ENCODE data around the gene IGF2BP2.

IGF2BP2 gene

DNA sequence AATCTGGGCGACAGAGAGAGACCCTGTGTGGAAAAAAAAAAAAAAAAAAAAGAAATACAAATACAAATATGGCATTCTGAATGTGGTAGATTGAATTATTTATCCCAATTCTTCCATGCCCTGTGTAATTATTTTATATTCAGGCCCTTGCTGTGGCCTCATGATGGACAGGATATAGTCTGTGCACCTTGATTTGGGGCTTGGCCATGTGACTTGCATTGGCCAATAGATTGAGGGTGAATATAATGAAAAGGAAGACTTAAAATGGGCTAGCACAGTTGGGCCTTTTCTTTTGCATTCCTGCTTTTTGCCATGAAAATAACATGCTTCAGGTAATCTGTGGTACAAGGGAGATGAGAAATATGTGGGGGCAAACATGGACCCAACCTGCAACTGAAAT is 27.1 kb upstream of the IGF2BP2 start:
- no peak overlapping the region for H3K27ac ChIP-seq
- TF ChIP-seq, protein P1, sequence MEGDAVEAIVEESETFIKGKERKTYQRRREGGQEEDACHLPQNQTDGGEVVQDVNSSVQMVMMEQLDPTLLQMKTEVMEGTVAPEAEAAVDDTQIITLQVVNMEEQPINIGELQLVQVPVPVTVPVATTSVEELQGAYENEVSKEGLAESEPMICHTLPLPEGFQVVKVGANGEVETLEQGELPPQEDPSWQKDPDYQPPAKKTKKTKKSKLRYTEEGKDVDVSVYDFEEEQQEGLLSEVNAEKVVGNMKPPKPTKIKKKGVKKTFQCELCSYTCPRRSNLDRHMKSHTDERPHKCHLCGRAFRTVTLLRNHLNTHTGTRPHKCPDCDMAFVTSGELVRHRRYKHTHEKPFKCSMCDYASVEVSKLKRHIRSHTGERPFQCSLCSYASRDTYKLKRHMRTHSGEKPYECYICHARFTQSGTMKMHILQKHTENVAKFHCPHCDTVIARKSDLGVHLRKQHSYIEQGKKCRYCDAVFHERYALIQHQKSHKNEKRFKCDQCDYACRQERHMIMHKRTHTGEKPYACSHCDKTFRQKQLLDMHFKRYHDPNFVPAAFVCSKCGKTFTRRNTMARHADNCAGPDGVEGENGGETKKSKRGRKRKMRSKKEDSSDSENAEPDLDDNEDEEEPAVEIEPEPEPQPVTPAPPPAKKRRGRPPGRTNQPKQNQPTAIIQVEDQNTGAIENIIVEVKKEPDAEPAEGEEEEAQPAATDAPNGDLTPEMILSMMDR (IDR thresholded peaks at IDR 0.05), result no peak
- DNase-seq (ENCODE audit: low spot score), result no peak
- no peak overlapping the region for H3K4me3 ChIP-seq

DNA sequence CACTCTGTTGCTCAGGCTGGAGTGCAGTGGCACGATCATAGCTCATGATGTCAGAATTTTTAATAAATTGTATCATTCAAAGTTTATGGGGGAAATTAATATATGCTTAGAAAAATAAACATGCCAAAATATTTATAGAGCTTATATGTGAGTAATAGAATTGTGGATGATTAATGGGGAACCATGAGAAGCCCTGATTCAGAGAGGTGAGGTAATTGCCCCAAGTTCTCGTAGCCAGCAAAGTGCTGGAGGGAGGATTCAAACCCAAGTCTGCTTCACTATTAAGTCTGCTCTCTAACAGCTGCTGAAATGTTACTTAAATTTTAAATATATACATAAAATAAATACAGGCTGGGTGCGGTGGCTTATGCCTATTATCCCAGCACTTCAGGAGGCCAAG is 26.2 kb upstream of the IGF2BP2 start:
- TF ChIP-seq, protein P1 (IDR thresholded peaks at IDR 0.05), result no peak
- no peak for DNase-seq (ENCODE audit: low spot score)
- H3K4me3 ChIP-seq, result no peak overlapping the region
- H3K27ac ChIP-seq, result no peak overlapping the region

DNA sequence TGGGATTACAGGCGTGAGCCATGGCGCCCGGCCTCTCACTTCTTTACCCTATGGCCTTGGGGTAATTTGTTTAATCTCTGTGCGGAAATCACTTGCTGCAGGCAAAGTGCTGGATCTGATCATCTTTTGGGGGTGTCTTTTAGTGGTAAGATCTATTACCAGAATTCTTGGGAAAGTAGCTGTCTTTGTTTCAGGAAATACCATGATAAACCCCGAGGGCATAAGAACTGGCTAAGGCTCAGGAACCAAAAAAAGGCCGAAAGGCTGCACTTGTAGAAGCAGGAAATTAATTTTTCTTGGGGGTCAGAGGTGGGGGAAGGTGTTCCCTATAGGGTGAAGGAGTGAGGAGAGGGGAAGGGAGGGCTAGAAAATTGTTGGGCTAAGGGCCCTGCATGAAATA is 22.7 kb upstream of the IGF2BP2 start:
- no peak overlapping the region for H3K4me3 ChIP-seq
- TF ChIP-seq, protein P1 (IDR thresholded peaks at IDR 0.05), result no peak
- DNase-seq (ENCODE audit: low spot score), result no peak
- H3K27ac ChIP-seq, result no peak overlapping the region

DNA sequence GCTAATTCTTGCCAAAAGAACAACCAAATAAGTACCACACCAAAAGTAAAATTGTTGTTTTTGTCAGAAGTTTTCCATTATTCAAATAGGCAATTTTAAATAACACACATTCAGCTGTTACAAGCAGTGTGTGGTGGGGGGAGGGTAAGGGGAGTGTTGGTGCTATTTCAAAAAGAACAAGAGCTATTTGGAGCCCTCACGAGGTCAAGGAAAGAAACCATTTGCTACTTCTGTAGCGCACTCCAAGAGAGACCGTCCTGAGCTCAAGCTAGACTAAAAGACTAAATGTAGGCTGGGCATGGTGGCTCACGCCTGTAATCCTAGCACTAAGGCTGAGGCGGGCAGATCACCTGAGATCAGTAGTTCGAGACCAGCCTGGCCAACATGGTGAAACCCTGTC is 21.2 kb upstream of the IGF2BP2 start:
- Histone ChIP-seq H3K27ac (no peak overlapping the region), H3K4me3 (no peak overlapping the region)
- TF ChIP-seq, protein P1 (IDR thresholded peaks at IDR 0.05), result no peak
- DNase-seq (ENCODE audit: low spot score), result no peak

DNA sequence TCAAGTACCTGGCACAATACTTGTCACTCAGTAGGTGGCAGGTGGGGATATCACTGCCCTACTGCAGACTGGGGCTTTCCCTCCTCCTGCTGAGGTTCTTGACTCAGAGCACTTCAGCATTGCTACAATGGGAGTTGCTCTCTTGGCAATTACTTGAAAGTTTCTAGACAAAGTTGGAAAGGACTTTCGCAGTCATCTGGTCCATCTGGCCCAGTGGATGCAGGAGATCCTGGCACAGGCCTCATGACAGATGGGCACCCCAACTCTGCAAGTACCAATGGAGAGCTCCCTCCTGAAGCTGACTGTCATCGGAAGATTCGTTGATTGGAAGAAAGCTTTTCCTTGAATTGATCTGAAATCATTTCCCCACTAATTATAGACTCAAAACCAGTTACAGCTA is 19.2 kb upstream of the IGF2BP2 start:
- H3K27ac ChIP-seq, result no peak overlapping the region
- no peak for DNase-seq (ENCODE audit: low spot score)
- TF ChIP-seq, protein P1 (IDR thresholded peaks at IDR 0.05), result no peak
- no peak overlapping the region for H3K4me3 ChIP-seq

DNA sequence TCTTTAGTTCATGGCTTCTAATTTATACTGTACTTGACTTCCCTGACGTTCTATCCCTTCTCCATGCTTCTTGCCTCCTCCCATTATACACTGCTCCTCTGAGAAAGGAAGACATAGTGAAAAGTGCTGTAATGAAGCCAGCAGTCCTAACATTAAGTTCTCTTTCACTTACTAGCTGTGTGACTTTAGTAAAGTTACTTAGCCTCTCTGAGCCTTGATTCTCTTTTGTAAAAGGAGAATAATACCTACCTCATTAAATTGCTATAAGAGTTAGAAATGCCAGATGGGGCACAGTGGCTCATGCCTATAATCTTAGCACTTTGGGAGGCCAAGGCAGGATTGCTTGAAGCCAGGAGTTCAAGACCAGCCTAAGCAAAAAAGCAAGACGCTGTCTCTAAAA is 18.8 kb upstream of the IGF2BP2 start:
- H3K4me3 ChIP-seq, result no peak overlapping the region
- TF ChIP-seq, protein P1 (IDR thresholded peaks at IDR 0.05), result no peak
- DNase-seq (ENCODE audit: low spot score), result no peak
- H3K27ac ChIP-seq, result no peak overlapping the region

DNA sequence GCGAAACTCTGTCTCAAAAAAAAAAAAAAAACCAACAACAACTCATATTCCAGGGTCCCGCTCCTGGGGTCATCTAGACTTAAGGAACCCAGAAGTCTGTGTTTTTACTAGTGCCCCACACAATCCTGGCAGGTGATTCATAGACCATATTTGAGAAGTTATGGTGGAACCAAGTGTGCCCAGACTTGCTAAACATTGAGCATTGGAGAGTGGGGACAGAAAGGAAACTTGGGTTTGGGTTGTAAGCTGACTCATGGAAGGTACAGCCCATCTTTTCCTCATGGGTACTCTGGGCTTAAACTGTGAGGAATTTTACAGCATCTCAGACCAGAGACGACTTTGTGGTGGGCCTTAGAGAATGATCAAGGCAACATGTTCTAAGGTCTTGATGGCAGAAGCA is 18.3 kb upstream of the IGF2BP2 start:
- TF ChIP-seq, protein P1 (IDR thresholded peaks at IDR 0.05), result no peak
- Histone ChIP-seq H3K4me3 (no peak overlapping the region), H3K27ac (no peak overlapping the region)
- DNase-seq (ENCODE audit: low spot score), result no peak

Data from coronary artery (tissue), 2 donors.